DMS153 (cell line): Measurements from ENCODE around the gene RETREG2.
A peak's percentile ranks its signal among the peaks of the same experiment; 100 is the strongest.

Experiments
- DNase-seq: peaks from one replicate; lab custom pipeline; 2025; lab: John Stamatoyannopoulos, UW

RETREG2 gene

GRCh38 chr2:219214141-219214540 lies 36.1 kb downstream of the RETREG2 start:
- DNase-seq: no peak

DNA sequence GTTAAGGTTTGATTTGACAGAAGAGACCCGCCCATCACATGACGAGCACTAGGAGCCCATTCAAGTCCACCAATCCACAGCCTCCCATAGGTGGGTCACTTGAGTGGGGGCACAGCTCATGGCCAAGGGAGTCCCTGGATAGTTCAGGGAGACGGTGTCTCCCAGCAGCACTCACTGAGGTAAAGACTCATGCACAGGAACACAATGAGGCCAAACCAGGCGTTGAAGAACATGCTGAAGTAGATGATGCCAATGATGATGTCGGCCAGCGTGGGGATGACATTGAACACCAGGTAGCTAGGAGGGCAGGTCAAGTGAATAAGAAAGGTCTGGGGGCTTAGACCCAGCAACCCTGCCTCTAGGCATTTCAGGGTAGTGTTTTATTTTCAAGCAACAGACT lies 36.7 kb downstream of the RETREG2 start:
- no peak for DNase-seq

GRCh38 chr2:219215871-219216534 lies 37.9 kb downstream of the RETREG2 start:
- DNase-seq: no peak

DNA sequence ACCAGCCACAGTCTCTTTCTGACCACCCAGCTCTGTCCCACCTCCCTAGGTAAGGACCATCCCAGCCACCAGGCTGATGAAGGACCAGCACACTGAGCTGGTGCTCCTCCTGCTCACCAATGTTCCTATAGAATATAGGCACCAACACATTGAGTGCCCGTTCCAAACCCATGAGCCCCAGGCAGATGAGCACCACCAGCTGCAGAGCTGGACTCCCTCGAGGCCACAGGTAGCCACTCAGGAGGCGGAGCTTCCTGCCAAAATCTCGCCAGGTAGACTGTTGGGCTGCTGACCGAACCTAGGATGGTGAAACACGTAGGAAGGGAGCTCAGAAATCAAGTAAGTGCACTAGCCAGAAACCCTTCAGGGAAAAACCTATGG lies 38.5 kb downstream of the RETREG2 start:
- no peak for DNase-seq

GRCh38 chr2:219218217-219218731 lies 40.2 kb downstream of the RETREG2 start:
- peak; percentile 53 for DNase-seq

DNA sequence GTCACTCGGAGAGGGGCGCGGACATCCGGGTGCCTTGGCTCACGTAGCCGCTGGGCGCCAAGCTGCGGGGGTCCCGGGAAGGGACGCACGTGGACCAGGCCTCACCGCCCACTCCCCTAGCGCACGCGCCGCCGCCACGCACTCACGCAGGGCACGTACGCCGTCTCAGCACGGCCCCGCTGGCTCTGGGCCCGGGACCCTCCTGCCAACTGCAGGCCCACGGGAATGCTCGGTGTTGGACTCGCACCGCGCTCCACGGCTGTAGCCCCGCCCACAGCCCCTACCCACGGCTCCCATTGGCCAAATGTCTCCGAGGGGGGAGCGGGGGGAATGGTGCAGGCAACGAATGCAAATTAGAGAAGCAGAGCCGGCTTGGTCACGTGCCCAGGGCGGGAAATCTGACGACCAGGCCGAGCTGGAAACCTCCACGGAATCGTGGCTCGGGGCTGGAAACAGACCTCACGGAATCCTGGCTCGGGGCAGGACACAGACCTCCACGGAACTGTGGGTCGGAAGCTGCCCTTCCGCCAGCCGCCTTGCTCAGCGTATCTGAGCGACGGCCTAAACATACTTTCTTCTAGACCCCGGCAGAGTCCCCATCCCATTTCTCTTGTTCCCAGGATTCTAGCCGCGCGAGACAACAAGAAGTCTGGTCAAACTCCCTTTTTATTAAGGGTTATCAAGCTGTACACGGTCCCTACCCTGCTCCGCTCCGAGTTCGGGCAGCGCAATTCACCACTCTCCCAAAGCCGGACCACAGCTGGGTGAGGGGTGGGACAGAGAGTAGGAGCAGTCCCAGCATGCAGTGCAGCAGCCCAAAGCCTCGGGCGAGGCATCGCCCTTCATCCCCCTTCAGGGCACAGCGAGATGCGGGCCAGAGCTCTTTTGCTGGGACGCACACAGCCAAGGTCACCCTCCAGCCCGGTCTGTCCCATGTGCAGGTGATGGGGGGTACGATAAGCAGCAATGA lies 40.9 kb downstream of the RETREG2 start, which contains the start of gene ABCB6:
TSS of gene ABCB6 (minus strand) at position 227 of the 970 bp plus-strand sequence. CDS start 285 bp downstream, outside the sequence.
- DNase-seq: peak; percentile 88

GRCh38 chr2:219219784-219220532 lies 41.9 kb downstream of the RETREG2 start:
- DNase-seq: no peak

GRCh38 chr2:219220652-219221402 lies 42.8 kb downstream of the RETREG2 start:
- no peak for DNase-seq

GRCh38 chr2:219221957-219222518 lies 44.0 kb downstream of the RETREG2 start:
- DNase-seq: no peak

- DNase-seq: no peak
These were observed 45.9 kb downstream of the RETREG2 start for GRCh38 chr2:219223831-219224610.

- no peak for DNase-seq
These were observed 47.3 kb downstream of the RETREG2 start for GRCh38 chr2:219225350-219225749.

DNA sequence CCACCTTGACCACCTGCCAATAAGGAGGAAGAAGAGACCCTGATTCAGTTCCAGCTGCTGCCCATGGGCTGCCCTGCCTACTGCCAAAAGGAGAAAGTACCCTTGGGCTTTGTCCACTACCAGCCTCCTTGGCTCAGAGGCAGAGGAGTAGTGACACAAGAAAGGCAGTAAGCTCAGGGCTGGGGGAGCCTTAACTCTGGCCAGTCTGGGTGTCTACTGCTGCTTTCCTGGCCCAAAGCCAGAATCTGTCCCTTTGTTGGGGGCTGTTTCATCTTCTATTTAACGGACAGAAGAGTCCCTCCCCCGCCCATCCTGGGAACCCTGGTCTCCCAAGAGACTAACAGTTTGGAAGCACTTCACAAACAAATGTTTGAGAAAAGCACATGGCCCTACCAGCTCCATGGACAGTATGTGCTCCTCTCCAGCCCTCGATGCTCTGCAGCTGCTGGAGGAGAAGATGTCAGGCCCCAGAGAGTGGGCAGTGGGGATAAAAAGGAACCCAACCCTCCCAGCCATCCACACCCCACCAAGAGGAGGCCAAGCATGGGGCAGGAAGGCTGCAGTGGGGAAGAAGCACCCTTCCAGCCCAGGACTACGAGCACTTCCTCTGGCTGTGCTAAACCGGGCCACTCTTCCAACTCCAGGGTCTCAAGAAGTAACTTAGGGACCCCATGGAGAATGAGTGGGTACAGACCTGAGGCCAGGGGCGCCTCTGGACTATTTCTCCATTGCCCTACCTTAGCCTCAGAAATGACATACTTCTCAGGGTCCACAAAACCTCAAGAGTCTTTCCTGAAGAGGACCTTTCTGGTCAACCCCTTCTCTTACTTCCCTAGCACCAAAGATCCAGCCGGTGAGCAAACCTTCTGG lies 50.2 kb downstream of the RETREG2 start:
- DNase-seq: no peak

GRCh38 chr2:219228911-219229304 lies 50.8 kb downstream of the RETREG2 start:
- DNase-seq: no peak

DNA sequence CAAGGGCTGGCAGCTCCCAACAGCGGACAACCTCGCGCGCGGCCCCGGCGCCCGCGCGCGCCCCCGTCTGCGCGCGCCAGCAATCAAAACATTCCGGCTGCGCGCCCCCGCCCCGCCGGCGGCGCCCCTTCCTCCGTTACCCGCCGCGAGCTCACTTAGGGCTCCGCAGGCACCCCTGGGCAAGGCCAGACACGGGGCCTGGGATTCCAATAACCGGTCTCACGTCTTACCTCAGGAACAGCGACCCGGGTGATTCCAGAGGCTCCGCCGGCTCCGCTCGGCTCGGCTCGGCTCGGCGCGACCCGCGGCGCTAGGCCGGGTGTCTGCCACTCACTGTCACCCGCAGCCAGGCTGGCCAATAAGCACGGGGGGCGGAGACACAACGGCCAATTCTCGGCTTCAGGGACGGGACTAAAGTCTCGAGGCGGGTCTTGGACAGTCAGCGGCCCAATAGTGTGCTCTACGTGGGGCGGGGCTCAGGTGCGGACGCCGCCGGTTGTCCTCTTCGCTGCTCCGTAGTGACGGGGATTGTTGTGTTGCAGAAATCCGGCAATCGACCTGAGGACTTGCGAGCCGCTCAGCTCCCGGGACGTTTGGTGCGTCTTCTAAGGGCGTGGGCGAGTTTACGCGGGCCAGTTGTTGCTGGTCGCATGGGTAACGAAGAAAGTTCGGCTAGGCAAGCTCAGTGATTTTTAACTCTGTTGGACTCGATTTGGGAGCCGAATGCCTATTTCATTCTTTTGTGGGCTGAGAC lies 51.4 kb downstream of the RETREG2 start, which contains the start of the genes ANKZF1 and ATG9A:
TSS of gene ANKZF1 (plus strand) at position 502 of the 754 bp plus-strand sequence. CDS start 452 bp downstream, outside the sequence.
TSS of gene ATG9A (minus strand) at position 332 of the 754 bp plus-strand sequence. CDS start 1,612 bp downstream, outside the sequence.
- peak; percentile 98 for DNase-seq

DNA sequence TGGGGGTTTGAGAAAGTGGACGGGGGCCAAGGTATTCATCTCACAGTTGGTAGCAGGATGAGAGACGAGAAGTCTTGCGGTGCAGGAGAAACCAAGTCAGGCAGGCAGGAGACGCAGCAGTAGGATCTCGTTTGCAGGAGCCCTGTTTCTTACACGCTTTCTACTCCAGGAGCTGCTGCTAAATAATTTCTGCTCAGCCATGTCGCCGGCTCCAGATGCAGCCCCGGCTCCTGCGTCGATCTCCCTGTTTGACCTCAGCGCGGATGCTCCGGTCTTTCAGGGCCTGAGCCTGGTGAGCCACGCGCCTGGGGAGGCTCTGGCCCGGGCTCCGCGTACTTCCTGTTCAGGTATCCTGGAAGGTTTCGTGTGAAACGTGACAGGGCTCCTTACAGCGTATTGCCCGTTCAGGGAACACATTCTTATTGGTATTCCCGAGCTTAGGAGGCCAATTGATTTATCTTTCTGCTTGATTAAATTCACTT lies 52.0 kb downstream of the RETREG2 start:
- no peak for DNase-seq

GRCh38 chr2:219234331-219234730 lies 56.3 kb downstream of the RETREG2 start:
- no peak for DNase-seq
